Stimulated activated naive B cell treated with anti-CD40 and anti-IgM and Interleukin-4, amounts not matched to agents 10 μg/mL and 1 μg/mL and 100 μg/mL, for 72 hours (primary cell): ENCODE results near the gene SPOPL.

Experiments used
- ATAC-seq, 2 donors: fragments of 150-1000 bp; cut with Tn5 transposase; replicated peaks; 2 replicates each; pipeline ENCODE4 v1.10.0; 2021; ENCODE audit warnings: moderate library complexity in 1 of 2
- DNase-seq: peaks from one replicate; pipeline ENCODE4 v3.0.0; 2021
- H3K27ac Mint-ChIP-seq: one replicate; pipeline ENCODE4 v1.8.0; 2022; ENCODE audit warnings: mild to moderate bottlenecking, mixed read lengths
- H3K27me3 Mint-ChIP-seq, 2 donors: one replicate each; pipeline ENCODE4 v1.8.0; 2022; ENCODE audit warnings: mixed read lengths in 2 of 2
- H3K36me3 Mint-ChIP-seq, 2 donors: one replicate each; pipeline ENCODE4 v1.8.0; 2022; ENCODE audit warnings: mixed read lengths in 2 of 2, mild to moderate bottlenecking in 1 of 2
- H3K4me1 Mint-ChIP-seq, 2 donors: one replicate each; pipeline ENCODE4 v1.8.0; 2022; ENCODE audit warnings: mixed read lengths in 2 of 2, mild to moderate bottlenecking in 1 of 2
- H3K4me3 Mint-ChIP-seq, 2 donors: one replicate each; pipeline ENCODE4 v1.8.0; 2022; ENCODE audit warnings: mild to moderate bottlenecking in 2 of 2, mixed read lengths in 2 of 2, moderate library complexity in 1 of 2
- H3K9me3 Mint-ChIP-seq, 2 donors: one replicate each; pipeline ENCODE4 v1.8.0; 2022; ENCODE audit warnings: mixed read lengths in 2 of 2, mild to moderate bottlenecking in 1 of 2

SPOPL gene

DNA sequence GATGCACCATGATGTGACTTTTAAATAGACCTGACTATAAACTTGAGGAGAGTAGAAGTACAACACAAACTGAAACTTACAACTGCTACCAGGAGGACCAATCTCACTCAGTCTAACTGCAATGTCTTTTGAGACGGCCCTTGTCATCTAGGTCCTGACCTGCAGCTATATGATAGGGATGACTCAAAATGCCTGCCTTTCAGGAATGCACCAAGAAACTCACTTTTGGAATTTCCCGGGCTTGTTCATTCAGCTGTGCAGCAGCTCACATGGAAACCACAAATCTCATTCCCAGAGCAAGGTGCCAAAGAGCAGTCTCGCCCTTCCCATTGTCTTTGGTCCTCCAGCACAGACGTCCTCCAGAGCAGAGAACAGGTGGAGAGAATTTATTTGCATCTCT is 113.7 kb downstream of the SPOPL start:
- H3K4me1 Mint-ChIP-seq: no peaks in the 10 kb centered on the region
- ATAC-seq: no peak
- peaks cover 6 to 11% of the 10 kb centered on the region in 2 donors for H3K27me3 Mint-ChIP-seq
- DNase-seq: no peak
- no peak overlapping the region for H3K27ac Mint-ChIP-seq
- peaks cover 0 to 2% of the 10 kb centered on the region in 2 donors for H3K9me3 Mint-ChIP-seq
- H3K4me3 Mint-ChIP-seq: no peak overlapping the region
- no peaks in the 10 kb centered on the region for H3K36me3 Mint-ChIP-seq

DNA sequence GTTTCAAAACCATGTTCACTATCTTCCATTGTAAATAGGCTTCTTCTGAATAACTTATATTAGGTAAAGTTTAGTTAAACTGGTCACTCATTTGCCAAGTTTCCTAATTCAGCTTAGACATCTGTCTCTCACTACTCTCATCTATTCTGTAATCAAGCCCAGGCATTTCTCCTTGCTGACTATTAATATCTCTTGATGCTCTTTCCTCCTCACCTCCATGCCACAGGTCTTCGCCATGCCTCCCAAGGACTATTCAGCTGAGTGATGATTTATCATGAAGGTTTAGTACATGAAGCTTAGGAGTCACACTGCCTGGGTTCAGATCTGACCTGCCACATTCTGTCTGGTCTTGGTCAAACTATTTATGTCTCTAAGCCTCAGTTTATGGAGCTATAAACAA is 115.5 kb downstream of the SPOPL start:
- Mint-ChIP-seq H3K27ac (no peak overlapping the region), H3K27me3 (peaks cover 6 to 19% of the 10 kb centered on the region in 2 donors), H3K36me3 (peaks cover 0 to 2% of the 10 kb centered on the region in 2 donors), H3K4me1 (peaks cover 2 to 6% of the 10 kb centered on the region in 2 donors), H3K4me3 (no peak overlapping the region), H3K9me3 (peaks cover 0 to 4% of the 10 kb centered on the region in 2 donors)
- no peak for DNase-seq
- no peak for ATAC-seq

DNA sequence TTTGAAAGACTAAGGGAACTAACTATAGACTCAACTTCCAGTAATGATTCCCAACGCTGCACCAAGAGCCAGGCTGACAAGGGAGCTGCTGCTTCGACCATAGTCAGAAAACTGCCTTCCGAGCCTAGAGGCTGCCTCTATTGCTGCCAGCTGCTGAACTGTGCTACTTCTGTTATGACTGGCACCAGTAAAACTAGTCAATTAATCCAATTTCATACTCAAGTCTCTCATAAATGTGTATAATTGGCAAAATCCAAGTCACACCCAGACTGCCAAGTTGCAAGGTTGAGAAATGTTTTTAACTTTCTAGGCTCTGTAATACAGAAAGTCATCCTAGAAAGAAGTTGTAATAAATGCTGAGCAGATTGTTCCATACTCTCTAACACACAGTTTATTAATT is 117.4 kb downstream of the SPOPL start:
- DNase-seq (no peak), ATAC-seq (no peak)
- Mint-ChIP-seq H3K27ac (no peak overlapping the region), H3K4me3 (no peak overlapping the region), H3K36me3 (peaks cover 0 to 2% of the 10 kb centered on the region in 2 donors), H3K27me3 (peaks cover 6 to 19% of the 10 kb centered on the region in 2 donors), H3K9me3 (peaks cover 0 to 4% of the 10 kb centered on the region in 2 donors), H3K4me1 (peaks cover 5 to 15% of the 10 kb centered on the region in 2 donors)

DNA sequence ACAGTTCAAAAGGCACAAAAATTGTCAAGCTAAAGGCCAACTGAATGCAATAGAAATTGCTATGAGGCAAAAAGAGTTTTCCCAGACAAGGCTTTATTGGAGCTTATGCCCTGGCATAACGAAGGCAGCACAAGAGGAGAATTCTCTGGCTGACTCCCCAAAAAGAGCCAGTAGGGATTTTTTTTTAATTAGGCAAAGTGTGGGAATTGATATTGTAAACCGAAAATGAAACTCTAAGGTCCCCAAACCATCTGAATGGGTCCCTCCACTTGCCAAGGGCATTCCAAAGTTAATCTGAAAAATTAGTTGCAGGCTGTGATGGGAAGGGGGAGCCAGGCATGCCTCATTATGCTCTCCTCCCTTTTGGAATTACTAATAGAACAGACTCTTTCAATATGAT is 118.9 kb downstream of the SPOPL start:
- Mint-ChIP-seq H3K9me3 (peaks cover 0 to 2% of the 10 kb centered on the region in 2 donors), H3K4me3 (no peak overlapping the region), H3K27ac (no peak overlapping the region), H3K27me3 (peaks cover 4 to 19% of the 10 kb centered on the region in 2 donors), H3K36me3 (peaks cover 0 to 2% of the 10 kb centered on the region in 2 donors), H3K4me1 (peaks cover 5 to 15% of the 10 kb centered on the region in 2 donors)
- DNase-seq (no peak), ATAC-seq (no peak)

DNA sequence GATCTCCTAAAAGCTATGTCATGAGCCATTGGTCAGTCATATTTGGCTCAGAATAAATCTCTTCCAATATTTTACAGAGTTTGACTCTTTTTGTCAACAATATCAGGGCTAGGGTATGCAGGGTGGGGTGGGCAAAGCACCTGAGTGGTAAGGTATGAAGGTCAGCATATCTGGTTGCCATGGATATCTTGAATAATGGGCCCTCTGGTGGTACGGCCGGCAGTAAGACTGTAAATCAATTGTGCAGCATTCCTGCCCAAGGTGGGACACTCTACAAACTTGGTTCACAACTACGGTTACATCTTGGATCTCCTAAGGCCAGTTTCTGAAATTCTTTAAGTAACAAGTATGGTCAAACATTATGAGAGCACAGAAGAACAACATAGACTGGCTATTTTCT is 119.6 kb downstream of the SPOPL start:
- peaks cover 5 to 15% of the 10 kb centered on the region in 2 donors for H3K4me1 Mint-ChIP-seq
- no peak overlapping the region for H3K27ac Mint-ChIP-seq
- H3K36me3 Mint-ChIP-seq: peaks cover 0 to 2% of the 10 kb centered on the region in 2 donors
- DNase-seq: no peak
- no peak for ATAC-seq
- no peak overlapping the region for H3K4me3 Mint-ChIP-seq
- H3K27me3 Mint-ChIP-seq: peaks cover 7 to 22% of the 10 kb centered on the region in 2 donors
- peaks cover 0 to 2% of the 10 kb centered on the region in 2 donors for H3K9me3 Mint-ChIP-seq

DNA sequence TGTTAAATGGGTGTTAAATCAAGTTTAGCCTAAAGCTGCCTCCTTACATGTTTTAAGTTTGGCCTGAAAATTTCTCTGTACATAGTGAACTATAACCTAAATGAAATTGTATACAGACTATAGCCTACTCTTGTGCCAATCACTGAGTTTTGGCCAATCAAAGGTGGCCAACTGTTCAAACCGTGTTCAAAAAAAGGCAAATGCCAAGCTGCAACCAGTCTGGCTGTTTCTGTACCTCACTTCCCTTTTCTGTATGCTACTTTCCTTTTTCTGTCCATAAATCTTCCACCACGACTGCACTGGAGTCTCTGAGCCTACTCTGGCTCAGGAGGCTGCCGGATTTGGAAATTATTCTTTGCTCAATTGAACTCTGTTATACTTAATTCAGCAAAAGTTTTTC is 121.0 kb downstream of the SPOPL start:
- Mint-ChIP-seq H3K9me3 (peaks cover 0 to 2% of the 10 kb centered on the region in 2 donors), H3K36me3 (peaks cover 0 to 2% of the 10 kb centered on the region in 2 donors), H3K4me1 (peaks cover 5 to 15% of the 10 kb centered on the region in 2 donors), H3K4me3 (no peak overlapping the region), H3K27me3 (peaks cover 10 to 25% of the 10 kb centered on the region in 2 donors), H3K27ac (no peak overlapping the region)
- DNase-seq (no peak), ATAC-seq (peak; percentile 57 to 65)
